A549 (cell line): Measurements from ENCODE around the gene STXBP2.

Source experiments
- CHD2 ChIP-seq: fragments of 150-350 bp; IDR thresholded peaks from 2 replicates; pipeline ENCODE4 v1.6.1; 2014; ENCODE audit warnings: low read length; ENCODE audit not compliant: partially characterized antibody
- CTCF ChIP-seq: fragments of >200 bp; sonication (Bioruptor Twin); formaldehyde crosslinking; IDR thresholded peaks from 3 replicates; pipeline ENCODE4 v1.5.1; 2016
- FOSB ChIP-seq: fragments of 250-450 bp; sonication (Bioruptor Pico); IDR thresholded peaks from 2 replicates; pipeline ENCODE4 v1.5.0; 2020; ENCODE audit warnings: mild to moderate bottlenecking, moderate library complexity
- PHF8 ChIP-seq: fragments of 200-600 bp; sonication (generic); IDR thresholded peaks from 2 replicates; pipeline ENCODE4 v1.6.1; 2016; ENCODE audit warnings: low read depth, mild to moderate bottlenecking, antibody characterized with exemption, moderate library complexity, borderline replicate concordance
- POLR2A ChIP-seq: IDR thresholded peaks from 2 replicates; pipeline ENCODE4 v1.6.1; 2012; ENCODE audit warnings: mild to moderate bottlenecking, low read length
- RAD21 ChIP-seq, 2 experiments: fragments of >200 bp in 1 of 2; sonication (Bioruptor Twin) in 1 of 2; formaldehyde crosslinking in 1 of 2; IDR thresholded peaks in 1 of 2; conservative IDR thresholded peaks in 1 of 2; 2 replicates in 1 of 2; 3 replicates in 1 of 2; pipeline ENCODE4 v1.6.1; 2012 to 2018; ENCODE audit warnings: inconsistent platforms in 1 of 2

GRCh38 chr19:7648265-7649014 lies 11.5 kb downstream of the STXBP2 start:
- TF ChIP-seq CTCF, result no peak
- TF ChIP-seq FOSB, result no peak
- TF ChIP-seq POLR2A, result no peak
- TF ChIP-seq CHD2, result no peak
- no peak for TF ChIP-seq PHF8
- no peak for TF ChIP-seq RAD21 (conservative IDR thresholded peaks at IDR 0.05 in 1 of 2, IDR thresholded peaks at IDR 0.05 in 1 of 2)
